NCI-H510A treated with DMSO at 0.1 percent for 48 hours (cell line): ENCODE results near the gene JCAD.
"Not testable (repeated sequence)": the region's sequence is repeated elsewhere in the genome, so short reads cannot be mapped to it uniquely, and the experiment has no call there.

ENCODE experiments used
- DNase-seq: peaks from one replicate; lab custom pipeline; 2025; lab: John Stamatoyannopoulos, UW

The JCAD gene

GRCh38 chr10:30025428-30025827 lies 34.0 kb downstream of the JCAD start:
- DNase-seq, result not testable (repeated sequence)

- DNase-seq, result no peak
Measured at GRCh38 chr10:30022590-30022989, 36.8 kb downstream of the JCAD start.

- no peak for DNase-seq
Measured at GRCh38 chr10:30019468-30019867, 39.9 kb downstream of the JCAD start.

- no peak for DNase-seq
Measured at GRCh38 chr10:30018496-30018895, 40.9 kb downstream of the JCAD start.

- no peak for DNase-seq
Measured at GRCh38 chr10:30017966-30018365, 41.4 kb downstream of the JCAD start.

GRCh38 chr10:30017556-30017955 lies 41.8 kb downstream of the JCAD start:
- no peak for DNase-seq

GRCh38 chr10:30014511-30014910 lies 44.9 kb downstream of the JCAD start:
- no peak for DNase-seq

- no peak for DNase-seq
Measured at GRCh38 chr10:30013757-30014156, 45.6 kb downstream of the JCAD start.

GRCh38 chr10:30011956-30012647 lies 47.3 kb downstream of the JCAD start:
- no peak for DNase-seq

GRCh38 chr10:30011396-30011795 lies 48.0 kb downstream of the JCAD start:
- DNase-seq, result no peak

GRCh38 chr10:30007406-30007805 lies 52.0 kb downstream of the JCAD start:
- DNase-seq, result no peak

GRCh38 chr10:30006410-30006809 lies 53.0 kb downstream of the JCAD start:
- DNase-seq, result no peak

- DNase-seq, result not testable (repeated sequence)
Measured at GRCh38 chr10:30005116-30005515, 54.3 kb downstream of the JCAD start.

- DNase-seq, result peak; percentile 41
Measured at GRCh38 chr10:30002426-30003266, 56.7 kb downstream of the JCAD start.

GRCh38 chr10:30000802-30001571 lies 58.4 kb downstream of the JCAD start:
- no peak for DNase-seq

- DNase-seq, result peak; percentile 44
Measured at GRCh38 chr10:29998142-29998808, 61.1 kb downstream of the JCAD start.

GRCh38 chr10:29994811-29995210 lies 64.6 kb downstream of the JCAD start:
- no peak for DNase-seq

GRCh38 chr10:29993319-29993915 lies 66.0 kb downstream of the JCAD start:
- DNase-seq, result no peak

- no peak for DNase-seq
Measured at GRCh38 chr10:29992914-29993313, 66.5 kb downstream of the JCAD start.

GRCh38 chr10:29991382-29991781 lies 68.0 kb downstream of the JCAD start:
- DNase-seq, result no peak

- DNase-seq, result no peak
Measured at GRCh38 chr10:29987471-29987870, 71.9 kb downstream of the JCAD start.
